KOPT-K1 (cell line): ENCODE data around the gene REN.

Experiments used
- H3K27ac ChIP-seq: fragments of 200-600 bp; sonication (generic); 2 replicates; pipeline ENCODE4 v1.5.1; 2016; ENCODE audit warnings: antibody characterized with exemption, mild to moderate bottlenecking, low read depth, low read length; ENCODE audit not compliant: poor library complexity, severe bottlenecking
- H3K36me3 ChIP-seq: fragments of 200-600 bp; sonication (generic); 2 replicates; pipeline ENCODE4 v1.5.1; 2017; ENCODE audit warnings: antibody characterized with exemption, mild to moderate bottlenecking, low read length, moderate library complexity; ENCODE audit not compliant: insufficient read depth
- H3K9me3 ChIP-seq: fragments of 200-600 bp; sonication (generic); 2 replicates; pipeline ENCODE4 v1.5.1; 2017; ENCODE audit warnings: antibody characterized with exemption, low read length, mild to moderate bottlenecking; ENCODE audit not compliant: insufficient read depth, poor library complexity, severe bottlenecking

REN gene

DNA sequence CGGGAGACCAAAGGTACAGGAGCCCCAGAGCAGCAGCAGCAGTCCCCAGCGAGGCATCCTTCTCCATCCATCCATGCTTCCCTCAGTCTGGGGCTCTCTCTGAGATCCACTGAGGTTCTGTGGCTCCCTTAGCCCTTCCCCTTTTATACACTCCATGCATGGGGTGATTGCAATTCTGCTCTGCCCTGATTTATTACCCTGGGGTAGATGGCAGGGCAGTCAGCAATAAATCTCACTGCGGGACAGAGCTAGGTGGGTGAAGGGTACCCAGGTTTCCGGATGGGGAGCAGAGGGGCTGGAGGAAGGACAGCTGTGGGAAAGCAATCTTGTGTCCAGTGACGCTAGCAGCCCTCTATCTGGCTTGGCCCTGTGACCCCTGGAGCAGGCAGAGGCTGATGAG is at the start of gene REN:
Gene REN, minus strand, starts transcription at position 119 of the 400 bp plus-strand sequence. Its CDS starts 44 bp downstream, at position 75.
- Histone ChIP-seq H3K27ac (no peak within 1 kb of the TSS), H3K36me3 (no peaks in the 10 kb centered on the region), H3K9me3 (peaks cover 25% of the 10 kb centered on the region)

DNA sequence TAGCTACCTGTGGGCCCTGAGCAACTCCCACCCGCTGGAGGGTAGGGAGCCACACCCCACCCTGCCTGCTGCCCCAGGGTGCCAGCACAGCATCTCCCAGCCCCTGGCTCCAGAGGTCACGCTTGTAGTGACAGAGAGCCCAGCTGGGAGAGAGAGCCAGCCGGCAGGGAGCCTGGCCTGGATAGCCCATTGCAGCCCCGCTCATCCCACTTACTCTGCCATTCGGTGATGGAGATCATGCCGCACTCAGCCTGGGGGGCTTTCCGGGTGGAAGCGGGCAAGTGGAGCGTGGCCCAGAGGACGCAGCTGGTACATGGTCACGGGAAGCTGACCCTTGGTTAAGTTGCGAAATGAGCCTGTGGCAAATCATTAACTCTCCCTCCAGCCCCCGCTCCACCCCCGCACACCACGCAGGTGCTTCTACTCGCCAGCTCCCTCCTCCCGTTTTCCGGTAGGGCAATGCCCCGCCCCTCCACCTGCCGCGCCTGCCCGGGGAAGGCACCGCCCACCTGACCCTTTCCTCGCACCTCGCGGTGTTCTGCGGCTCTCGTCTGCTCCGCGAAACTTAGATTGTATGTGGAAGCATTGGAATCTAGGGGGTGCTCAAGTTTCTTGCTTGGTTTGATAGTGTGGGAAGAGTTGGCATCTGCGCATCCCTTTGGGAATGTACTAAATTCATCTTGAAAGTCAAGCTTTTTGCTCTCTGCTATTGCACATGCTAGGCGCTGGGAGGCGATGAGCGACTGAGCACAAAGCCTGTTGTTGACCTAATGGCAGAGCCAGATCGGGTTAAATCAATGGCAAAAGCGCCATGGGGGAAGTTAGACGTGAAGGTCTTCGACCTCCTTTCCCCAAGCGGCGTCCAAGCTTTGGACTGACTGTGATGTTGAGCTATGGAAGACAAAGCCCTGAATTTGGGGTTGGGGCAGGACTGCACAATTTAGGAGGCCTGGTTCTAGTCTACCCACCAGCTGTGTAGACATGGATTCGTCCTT is 47.8 kb upstream of the REN start, which contains the start of gene GOLT1A:
Gene GOLT1A, minus strand, starts transcription at position 321 of the 995 bp plus-strand sequence. Its CDS starts 82 bp downstream, at position 239.
- H3K9me3 ChIP-seq = no peaks in the 10 kb centered on the region
- no peak within 1 kb of the TSS for H3K27ac ChIP-seq
- H3K36me3 ChIP-seq = no peaks in the 10 kb centered on the region

DNA sequence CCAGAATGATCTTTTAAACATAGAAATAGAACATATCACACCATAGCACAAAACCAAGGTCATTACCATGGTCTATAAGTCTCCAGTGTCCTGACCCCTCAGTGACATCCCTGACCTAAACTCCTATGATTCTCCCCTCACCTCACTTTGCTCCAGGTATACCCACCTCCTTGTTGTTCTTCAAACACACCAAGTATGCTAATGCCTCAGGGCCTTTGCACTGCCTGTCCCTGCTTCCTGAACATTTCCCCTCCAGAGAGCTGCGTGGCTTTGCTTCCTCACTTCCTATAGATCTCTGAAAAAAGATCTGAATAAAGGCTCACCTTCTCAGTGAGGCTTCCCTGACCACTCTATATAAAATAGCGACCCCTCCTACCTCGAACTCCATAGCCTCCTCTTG is 46.6 kb upstream of the REN start:
- H3K36me3 ChIP-seq = no peaks in the 10 kb centered on the region
- H3K27ac ChIP-seq = no peak overlapping the region
- no peaks in the 10 kb centered on the region for H3K9me3 ChIP-seq

GRCh38 chr1:204211046-204211445 is 44.9 kb upstream of the REN start:
- Histone ChIP-seq H3K36me3 (no peaks in the 10 kb centered on the region), H3K9me3 (no peaks in the 10 kb centered on the region), H3K27ac (no peak overlapping the region)

- H3K9me3 ChIP-seq = no peaks in the 10 kb centered on the region
- no peaks in the 10 kb centered on the region for H3K36me3 ChIP-seq
- no peak overlapping the region for H3K27ac ChIP-seq
Measured at GRCh38 chr1:204207136-204207616, 41.0 kb upstream of the REN start.

- Histone ChIP-seq H3K36me3 (no peaks in the 10 kb centered on the region), H3K27ac (no peak overlapping the region), H3K9me3 (no peaks in the 10 kb centered on the region)
Measured at GRCh38 chr1:204206121-204206520, 40.0 kb upstream of the REN start.

DNA sequence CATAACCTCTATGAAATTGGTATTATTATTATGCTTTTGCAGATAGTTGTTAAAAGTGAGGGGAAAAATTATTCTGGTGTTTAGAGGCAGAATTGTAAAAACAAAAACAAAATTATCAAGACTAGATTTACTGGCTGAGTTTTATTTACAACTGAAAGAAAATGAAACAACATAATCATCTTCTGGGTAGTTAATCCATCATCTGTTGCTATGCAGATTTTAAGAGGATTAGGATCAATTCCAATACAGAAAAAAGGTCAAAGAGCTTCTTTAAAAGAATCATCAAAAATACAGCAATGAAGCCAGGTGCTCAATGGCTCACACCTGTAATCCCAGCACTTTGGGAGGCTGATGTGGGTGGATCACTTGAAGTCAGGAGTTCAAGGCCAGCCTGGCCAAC is 39.3 kb upstream of the REN start:
- H3K36me3 ChIP-seq = no peaks in the 10 kb centered on the region
- H3K9me3 ChIP-seq = no peaks in the 10 kb centered on the region
- no peak overlapping the region for H3K27ac ChIP-seq

GRCh38 chr1:204204944-204205343 is 38.8 kb upstream of the REN start:
- Histone ChIP-seq H3K36me3 (no peaks in the 10 kb centered on the region), H3K9me3 (no peaks in the 10 kb centered on the region), H3K27ac (no peak overlapping the region)

GRCh38 chr1:204203206-204203767 is 37.1 kb upstream of the REN start:
- Histone ChIP-seq H3K36me3 (no peaks in the 10 kb centered on the region), H3K27ac (no peak overlapping the region), H3K9me3 (no peaks in the 10 kb centered on the region)

DNA sequence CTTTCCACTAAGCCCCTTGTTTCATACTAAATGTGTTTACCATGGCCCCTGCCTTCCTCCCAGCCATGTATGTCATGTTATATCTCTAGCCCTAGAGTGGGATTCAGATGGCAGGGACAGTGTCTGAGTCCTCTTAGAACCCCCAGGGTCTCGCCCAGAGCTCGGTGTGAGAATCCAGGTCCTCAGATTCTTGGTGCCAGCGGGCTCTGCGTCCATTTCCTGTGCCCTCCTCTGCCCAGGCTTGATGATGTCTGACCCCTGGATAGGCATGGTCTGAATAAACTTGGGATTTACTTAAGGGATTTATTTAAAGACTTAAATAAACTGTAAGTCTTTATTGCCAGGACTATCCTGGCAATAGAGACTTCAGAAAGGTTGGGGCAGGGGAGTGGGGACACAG is 36.3 kb upstream of the REN start:
- H3K36me3 ChIP-seq = no peaks in the 10 kb centered on the region
- no peaks in the 10 kb centered on the region for H3K9me3 ChIP-seq
- no peak overlapping the region for H3K27ac ChIP-seq

DNA sequence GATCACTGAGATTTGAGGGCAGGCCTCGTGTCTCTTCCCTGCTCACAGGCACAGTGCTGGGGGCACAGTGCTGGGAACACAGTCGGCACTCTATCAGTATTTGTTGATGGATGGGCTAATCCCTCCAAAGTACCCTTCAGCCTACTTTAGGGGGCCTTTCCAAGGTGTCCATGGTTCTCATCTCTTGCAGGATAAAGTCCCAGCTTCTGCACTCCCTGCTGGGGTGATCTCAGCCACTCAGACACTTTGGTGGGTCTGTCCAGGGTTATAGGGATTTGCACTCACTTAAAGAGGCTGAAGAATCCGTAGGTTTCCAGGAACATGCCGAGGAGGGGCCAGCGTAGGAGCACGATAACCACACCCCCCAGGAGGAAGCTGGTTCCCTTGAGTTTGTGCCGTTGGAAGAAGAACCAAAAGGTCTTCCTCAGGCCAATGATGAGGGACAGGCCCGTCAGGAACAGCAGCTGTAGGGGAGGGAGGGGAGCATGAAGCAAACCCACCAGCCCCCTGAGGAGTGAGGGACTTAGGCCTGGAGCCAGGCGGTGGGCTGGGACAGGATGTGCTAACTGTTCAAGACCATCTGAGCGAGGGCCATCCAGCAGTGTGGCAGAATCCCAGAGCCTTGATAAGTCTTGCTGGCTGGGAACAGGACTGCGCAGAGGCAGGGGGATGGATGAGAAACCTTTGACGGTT is 35.4 kb upstream of the REN start:
- Histone ChIP-seq H3K36me3 (no peaks in the 10 kb centered on the region), H3K27ac (no peak overlapping the region), H3K9me3 (no peaks in the 10 kb centered on the region)

DNA sequence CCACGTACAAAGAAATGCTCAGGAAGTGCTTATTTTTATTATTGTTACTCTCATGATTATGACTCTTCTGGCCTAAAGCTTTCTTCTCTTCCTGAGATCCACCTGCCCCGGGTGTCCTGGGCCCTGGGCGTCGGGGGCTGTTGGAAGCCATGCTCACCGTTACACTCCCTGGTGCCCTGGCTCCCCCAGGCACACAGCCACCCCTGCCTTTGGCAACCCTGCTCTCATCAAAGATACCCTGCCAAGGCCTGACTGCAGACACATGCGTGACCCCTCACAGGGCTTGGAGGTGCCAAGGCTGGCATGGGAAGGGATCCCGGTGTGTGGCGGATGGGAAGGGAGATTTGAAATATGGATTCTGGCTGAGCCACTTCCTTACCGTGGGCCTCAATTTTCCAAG is 33.4 kb upstream of the REN start:
- Histone ChIP-seq H3K9me3 (no peaks in the 10 kb centered on the region), H3K27ac (no peak overlapping the region), H3K36me3 (no peaks in the 10 kb centered on the region)

- H3K27ac ChIP-seq = no peak overlapping the region
- H3K9me3 ChIP-seq = no peaks in the 10 kb centered on the region
- H3K36me3 ChIP-seq = no peaks in the 10 kb centered on the region
Measured at GRCh38 chr1:204198348-204199340, 32.5 kb upstream of the REN start.

DNA sequence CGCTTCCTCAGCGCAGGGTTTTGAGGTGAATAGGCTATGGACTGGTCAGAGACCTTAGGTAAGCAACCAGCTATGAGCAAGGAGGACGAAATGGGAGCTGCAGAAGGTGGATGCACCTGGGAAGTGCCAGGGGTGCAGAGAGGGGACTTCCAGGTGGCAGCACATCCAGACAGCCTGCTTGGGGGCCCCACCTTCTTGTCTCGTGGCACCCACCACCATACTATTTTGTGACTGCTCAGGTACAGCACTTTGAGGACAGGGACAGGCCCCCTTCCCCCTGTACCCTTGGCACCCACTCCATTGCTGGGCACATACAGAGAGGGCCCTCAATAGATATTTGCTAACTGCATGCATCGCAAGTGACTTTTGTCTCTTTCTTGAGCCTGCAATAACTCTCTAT is 30.9 kb upstream of the REN start:
- no peaks in the 10 kb centered on the region for H3K36me3 ChIP-seq
- H3K27ac ChIP-seq = no peak overlapping the region
- H3K9me3 ChIP-seq = no peaks in the 10 kb centered on the region
